ENCODE results near the gene EFNA3.

The EFNA3 gene, protein sequence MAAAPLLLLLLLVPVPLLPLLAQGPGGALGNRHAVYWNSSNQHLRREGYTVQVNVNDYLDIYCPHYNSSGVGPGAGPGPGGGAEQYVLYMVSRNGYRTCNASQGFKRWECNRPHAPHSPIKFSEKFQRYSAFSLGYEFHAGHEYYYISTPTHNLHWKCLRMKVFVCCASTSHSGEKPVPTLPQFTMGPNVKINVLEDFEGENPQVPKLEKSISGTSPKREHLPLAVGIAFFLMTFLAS

DNA sequence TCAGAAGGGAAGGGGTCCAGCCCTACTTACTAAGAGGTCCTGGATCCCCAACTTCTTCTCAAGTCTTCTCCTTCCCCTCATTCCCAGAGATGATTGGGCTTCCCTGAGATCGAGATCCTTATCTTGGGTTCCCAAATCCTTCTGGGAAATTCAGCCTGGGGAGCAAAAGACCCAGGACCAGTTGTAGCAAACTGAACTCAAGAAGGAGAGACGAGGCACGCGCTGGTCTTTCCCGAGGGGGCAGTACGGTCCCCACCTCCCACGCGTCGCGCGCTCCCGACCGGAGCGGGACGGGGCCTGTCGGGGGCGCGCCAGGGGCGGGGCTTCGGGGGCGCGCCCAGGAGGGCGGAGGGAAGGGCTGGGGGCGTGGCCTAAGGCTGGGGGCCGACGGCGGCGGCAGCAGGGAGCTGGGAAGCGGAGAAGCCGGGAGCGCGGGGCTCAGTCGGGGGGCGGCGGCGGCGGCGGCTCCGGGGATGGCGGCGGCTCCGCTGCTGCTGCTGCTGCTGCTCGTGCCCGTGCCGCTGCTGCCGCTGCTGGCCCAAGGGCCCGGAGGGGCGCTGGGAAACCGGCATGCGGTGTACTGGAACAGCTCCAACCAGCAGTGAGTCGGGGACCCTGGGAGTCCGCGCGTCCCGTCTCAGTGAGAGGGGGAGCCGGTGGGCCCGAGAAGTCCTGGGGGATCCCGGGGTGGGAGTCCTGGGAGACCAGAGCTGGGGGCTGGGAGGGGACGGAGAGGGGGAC, at the start of gene EFNA3:
Gene EFNA3 (plus strand): TSS at position 369 of the 741 bp plus-strand sequence. CDS start 105 bp downstream, at position 474.
- DNase-seq, result peak; percentile 73

DNA sequence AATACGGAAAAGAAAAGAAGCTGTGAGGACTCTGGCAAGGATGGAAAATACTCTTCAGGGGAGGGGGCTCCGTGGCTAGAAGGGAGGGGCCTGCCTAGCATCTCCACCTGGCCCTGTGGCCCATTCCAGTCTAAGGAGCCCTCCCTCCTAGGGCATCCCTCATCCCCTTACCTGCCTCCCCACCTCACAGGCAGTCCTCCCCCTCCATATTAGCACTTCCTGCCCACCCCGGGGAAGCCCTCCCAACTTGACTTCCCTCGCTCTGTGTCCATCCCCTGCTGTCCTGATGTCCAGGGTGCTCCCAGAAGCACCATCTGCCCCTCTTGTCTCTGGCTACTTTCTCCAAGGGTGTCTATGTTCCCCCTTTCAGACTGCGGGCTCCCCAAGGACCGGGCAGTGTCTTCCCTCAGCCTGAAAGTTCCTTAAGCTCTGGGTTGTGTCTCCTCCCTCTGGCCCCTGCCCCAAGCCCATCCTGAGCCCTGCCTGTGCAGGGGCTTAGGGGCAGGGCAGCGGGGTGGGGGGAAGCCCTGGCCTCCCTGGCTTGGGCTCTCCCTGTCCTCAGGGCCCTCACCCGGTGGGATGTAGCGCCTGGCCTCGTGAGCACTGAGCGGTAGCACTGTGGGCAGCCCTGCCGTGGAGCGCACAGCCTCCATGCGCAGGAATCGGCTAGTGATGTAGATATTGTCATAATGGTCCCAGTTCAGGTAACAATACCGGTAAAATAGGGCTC, 49.0 kb upstream of the EFNA3 start:
- no peak for DNase-seq

DNA sequence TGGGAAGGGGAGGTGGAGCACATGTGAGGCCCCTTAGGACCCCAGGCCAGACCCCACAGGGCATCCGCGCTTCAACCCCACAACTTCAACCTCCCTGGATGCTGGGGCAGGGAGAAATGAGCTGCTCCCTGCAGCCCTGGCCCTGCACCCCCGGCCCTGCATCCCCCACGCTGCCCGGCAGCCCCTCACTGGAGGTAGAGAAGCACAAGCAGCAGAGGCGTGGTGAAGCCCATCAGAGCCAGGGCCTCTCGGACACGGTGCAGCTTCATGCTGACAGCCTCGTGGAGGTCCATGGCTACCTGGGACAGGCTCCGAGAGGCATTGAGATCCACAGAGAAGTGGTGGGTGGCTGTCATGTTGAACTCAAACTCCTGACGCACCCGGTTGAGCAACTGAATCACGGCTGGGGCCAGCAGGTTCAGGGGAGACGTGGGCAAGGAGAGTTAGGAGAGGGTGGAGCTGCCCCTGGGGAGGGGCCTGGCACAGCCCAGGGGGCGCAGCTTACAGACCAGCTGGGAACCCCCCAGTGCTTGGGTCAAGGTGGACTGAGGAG, 48.3 kb upstream of the EFNA3 start:
- DNase-seq, result no peak

DNA sequence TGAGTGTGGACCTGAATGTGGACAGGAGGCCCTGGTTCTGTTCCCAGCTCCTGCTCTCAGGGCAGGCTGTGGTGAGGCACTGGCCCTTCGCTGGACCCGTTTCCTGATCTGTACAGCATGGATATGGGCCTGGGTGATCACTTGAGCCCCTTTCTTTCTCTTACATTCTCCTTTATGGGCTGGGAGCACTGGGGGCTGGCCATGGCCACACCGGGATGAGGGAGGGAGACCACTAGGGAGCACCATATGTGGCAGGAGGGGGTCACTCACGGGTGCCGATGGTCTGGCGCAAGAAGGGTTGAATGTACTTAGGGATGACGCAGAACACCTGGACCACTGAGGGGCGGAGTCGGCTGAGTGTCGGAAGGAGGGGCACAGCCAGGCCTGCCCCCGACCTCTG, 47.7 kb upstream of the EFNA3 start:
- DNase-seq, result no peak

DNA sequence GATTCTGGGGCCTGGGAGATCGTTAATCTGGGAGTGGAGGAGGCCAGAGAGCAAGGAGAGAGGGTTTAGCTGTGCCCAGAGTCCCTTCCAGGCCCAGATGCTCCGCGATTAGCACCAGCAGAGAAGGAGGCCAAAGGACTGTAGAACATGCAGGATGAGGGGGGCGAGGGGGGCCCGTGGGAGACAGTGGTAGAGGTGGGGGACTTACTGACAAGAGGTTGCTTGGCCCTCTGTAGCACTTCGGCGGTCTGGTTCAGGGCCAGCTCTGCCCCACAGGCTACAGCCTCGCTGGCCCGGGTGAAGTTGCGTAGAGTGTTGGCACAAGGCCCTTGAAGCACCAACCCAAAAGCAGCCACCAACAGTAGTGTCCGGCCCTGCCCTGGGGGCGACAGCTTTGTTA, 45.8 kb upstream of the EFNA3 start:
- DNase-seq, result no peak

DNA sequence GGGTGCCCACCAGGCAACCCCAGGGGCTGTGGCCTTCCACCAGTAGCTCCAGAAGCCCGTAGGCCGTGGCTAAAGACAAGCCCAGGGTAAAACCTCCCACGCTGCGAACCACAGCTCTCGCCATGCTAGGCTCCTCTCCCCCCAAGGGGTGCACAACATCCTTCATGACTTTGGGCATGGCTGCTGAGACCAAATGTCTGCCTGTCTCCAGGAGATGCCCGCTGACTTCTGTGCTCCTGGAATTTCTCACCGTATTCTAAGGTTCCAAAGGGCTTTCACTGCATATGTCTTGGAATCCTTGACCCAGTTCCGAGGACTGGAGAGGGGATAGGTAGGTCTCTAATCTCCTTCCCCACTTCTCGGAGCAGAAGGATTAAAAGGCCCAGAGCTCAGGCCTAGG, 45.1 kb upstream of the EFNA3 start, which contains the start of the genes DCST1 and DCST2:
Gene DCST1 (plus strand): TSS at position 301 of the 400 bp plus-strand sequence. CDS start 213 bp downstream, outside the sequence.
Gene DCST2 (minus strand): TSS at position 258 of the 400 bp plus-strand sequence. CDS start 80 bp downstream, at position 178.
- no peak for DNase-seq

DNA sequence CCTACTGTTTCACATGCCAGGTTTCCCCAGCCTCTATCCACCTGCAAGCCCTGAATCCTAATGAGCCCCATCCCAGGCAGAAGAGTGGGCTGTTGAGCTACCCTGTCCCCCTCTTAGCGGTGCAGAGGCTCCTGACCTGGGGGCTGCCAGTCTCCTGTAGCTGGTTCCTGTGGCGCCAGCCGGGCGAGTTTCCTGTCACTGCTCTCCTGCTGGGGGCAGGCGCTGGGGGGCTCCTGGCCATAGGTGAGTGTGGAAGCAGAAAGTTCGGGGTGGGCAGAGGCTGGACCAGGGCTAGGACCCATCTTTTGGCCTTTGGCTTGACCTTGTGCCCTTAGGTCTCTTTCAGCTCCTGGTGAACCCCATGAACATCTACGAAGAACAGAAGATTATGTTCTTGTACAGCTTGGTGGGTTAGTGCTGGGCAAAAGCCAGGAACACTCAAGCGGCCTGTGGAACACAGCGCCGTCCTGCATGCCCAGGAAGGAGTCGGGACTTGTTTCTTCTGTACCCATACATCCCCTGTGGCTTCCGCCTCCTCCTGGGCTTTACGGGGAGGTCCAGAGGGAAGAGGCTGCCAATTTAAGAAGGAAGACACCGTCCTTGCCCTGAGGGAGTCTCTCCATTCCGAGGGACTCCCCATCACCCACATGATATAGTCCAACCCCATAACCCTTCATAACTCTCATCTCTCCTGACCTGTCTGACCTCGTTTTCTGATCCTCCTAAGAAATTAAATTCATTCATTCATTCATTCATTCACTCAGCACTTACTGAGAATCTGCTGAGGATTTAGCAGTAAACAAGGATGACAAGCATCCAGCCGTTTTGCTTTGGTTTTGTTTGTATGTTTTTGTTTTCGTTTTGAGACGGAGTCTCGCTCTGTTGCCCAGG, 44.1 kb upstream of the EFNA3 start:
- DNase-seq, result no peak

DNA sequence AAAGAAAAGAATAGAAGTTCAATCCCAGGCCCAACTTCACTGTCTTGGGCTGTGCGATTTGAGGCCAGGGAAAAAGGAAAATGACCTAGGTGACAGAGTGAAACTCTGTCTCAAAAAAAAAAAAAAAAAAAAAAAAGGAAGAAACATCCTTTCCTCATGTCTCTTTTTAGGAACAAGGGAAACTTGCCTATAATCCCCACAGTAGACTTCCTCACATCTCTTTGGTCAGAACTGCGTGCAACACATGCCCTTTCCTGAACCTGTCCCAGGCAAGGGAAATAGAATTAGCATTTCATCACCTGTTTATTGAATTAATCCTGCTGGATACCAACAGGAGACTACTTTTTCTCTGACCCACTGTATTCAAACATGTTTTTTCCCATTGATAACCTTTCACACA, 42.7 kb upstream of the EFNA3 start:
- DNase-seq, result no peak

DNA sequence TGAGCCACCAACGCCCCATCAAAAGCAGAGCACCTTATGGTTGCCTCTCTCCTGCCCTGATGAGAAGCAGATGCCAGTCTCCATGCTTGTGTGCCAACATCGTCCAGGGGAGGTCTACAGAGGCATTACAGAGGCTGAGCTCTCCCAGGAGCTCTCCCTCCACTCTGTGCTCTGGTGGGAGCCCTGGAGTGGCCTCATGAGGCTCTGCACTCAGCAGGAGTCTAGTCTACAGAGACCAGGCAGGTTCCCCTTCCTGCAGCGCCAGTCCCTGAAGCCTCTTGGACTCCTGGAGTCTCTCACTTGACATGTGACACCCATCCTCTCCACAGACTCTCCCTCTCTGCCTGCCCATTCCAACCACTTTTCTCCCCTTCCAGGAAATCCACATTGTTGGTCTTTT, 41.6 kb upstream of the EFNA3 start:
- no peak for DNase-seq

DNA sequence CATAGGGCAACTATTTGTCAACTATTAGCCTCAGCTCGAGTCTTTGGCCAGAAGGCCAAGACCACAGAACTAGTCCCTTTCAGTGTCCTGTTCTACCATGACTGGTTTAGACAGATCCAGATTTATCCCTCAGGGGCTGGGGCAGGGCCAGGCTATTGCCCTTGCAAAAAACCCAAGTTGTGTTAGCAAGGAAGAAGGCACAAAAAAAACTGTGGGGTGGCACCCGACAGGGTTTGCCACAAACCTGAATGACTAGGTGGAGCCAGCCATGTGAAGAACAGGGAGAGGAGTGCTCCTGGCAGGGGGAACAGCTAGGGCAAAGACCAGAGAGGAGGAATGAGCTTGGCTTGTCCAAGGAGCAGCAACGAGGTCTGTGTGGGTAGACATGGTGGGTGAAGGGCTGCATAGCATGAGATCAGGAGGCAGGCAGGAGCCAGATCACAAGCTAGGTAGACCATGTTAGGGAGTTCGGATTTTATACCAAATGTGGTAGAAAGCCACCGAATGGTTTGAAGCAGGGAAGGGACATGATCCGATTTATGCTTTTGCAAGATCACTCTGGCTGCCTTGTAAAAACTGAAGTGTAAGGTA, 40.7 kb upstream of the EFNA3 start:
- DNase-seq, result no peak

DNA sequence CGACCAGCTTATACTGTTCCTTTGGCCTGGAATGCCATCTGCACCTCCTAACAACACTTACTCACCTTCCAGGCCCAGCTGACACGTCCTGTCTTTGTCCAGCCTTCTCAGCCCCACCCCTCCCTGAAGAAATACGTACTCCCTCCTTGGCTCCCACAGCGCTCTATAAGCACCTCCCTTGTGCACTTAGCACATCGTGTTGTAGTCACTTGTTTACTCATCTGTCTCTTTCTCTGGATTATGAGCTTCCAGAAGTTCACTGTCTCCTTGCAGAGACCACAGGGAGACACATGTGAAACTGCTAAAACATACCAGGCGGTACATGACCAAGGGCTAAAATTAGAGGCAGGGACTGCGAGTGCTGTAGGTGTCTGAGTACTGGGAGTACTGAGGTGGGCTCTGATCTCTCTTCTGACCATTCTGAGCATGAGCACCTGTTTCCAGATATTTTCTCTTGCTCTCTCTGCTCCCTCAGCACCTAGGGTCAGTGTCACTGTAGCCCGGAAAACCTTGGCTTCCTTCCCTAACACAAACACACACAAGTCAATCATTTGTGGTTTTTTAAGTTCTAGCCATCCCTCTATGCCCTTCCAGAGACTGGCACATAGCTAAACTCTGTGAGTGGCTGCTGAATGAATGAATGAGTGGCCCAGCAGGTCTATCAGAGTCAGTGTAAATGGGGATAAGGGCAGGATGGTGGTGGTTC, 39.9 kb upstream of the EFNA3 start:
- no peak for DNase-seq

DNA sequence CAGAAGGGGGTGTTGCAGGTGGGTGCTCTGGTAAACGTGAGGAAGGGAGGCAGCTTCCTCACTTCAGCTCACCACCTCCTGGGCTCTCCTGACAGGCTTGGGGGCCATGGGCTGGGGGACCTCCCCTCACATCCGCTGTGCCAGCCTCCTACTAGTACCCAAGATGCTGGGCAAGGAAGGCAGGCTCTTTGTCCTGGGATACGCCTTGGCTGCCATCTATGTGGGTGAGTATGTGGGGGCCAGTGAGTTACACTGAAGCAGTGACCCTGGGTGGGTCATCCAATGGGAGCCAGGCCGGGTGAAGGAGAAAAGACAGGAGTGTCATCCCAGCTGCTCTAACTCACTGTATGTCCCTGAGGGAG, 39.3 kb upstream of the EFNA3 start:
- no peak for DNase-seq

DNA sequence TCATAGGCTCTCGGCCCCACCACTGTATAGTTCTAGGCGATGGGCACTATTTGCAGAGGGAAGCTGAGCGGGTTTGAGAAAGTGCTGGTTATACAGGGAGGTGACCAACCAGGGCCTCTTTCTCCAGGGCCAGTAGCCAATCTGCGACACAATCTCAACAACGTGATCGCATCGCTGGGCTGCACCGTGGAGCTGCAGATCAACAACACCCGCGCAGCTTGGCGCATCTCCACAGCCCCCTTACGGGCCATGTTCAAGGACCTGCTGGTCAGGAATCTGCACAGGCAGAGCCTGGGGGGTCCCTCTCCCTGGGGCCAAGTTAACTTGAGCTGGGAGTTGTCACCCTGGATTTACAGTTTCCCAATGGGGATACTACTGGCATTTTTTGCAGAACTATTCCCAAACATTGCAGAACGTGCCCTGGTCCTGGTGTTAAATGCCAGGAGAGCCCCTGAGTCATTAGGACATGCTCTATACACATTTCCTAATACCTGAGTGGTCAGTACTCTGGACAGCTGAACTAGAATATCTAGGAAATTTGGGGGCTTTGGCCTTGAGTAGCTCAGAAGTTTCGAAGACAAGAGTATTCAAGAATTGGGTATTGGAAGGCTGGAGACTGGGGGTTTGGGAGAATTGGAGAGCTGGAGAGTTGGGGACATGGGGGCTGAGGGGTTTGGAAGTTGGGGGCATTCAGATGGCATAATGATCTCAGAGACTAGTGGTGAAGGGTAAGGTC, 38.1 kb upstream of the EFNA3 start:
- DNase-seq, result no peak

DNA sequence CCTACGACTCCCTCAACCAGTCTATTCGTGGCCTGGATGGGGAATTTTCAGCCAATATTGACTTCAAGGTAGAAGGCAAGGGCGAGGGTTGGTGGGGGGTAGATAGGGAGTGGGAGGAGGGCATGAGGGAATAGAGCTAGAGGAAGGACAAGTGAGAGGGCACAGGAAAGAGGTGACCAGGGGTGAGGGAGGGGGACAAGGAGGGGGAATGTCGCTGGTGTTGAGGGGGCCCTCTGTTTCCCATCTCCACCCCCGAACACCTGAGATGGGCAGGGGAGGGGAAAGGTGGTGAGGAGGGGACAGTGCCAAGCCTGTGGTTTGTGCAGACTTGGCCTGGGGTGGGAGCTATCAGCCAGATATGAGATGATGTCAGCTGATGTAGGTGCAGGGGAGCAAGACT, 35.8 kb upstream of the EFNA3 start:
- DNase-seq, result no peak

DNA sequence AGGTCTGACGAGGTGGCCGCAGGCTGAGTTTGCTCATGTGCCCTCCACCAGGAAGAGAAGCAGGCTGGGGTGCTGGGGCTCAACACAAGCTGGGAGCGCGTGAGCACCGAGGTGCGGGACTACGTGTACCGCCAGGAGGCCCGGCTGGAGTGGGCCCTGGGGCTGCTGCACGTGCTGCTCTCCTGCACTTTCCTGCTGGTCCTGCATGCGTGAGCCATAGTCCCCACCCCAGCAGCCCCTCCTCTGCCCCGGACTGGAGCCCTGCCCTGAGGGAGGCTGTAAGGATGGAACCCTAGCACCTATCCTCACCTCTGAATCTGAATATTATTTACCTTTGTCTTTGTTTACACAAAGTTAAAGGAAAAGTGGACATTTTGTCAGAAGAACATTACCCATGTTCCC, 35.3 kb upstream of the EFNA3 start:
- DNase-seq, result no peak

DNA sequence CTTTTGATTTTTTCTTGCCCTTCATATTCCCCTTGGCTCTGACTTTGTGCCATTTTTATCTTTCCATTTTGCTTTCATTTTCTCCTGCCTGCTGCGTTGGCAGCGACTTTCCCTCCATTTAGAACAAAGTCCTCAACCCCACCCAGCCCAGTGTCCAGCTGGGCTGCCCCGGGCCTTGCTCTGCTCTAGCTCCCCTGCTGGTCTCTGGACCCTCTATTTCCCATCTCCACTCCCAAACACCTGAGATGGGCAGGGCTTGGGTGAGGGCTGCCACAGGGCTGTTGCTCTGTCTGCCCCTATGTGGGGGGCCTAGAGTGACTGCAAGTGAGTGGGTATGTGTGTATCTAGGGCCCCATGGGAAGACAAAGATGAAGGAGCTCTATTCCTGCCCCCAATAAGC, 34.8 kb upstream of the EFNA3 start:
- DNase-seq, result no peak

DNA sequence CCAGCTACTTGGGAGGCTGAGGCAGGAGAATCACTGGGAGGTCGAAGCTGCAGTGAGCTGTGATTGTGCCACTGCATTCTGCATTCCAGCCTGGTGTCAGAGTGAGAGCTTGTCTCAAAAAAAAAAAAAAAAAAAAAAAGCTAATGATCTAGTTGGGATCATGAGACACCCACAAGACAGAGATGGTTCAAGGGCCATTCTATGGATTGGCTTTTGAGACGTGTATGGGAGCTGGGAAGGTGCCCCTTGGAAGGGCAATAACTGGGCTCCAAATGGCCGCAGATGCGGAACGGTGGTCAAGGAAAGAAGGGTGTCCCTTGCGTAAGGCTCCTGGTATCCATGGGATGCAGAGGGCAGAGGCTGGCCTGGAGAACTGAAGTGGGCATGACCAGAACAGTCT, 34.3 kb upstream of the EFNA3 start:
- DNase-seq, result no peak

DNA sequence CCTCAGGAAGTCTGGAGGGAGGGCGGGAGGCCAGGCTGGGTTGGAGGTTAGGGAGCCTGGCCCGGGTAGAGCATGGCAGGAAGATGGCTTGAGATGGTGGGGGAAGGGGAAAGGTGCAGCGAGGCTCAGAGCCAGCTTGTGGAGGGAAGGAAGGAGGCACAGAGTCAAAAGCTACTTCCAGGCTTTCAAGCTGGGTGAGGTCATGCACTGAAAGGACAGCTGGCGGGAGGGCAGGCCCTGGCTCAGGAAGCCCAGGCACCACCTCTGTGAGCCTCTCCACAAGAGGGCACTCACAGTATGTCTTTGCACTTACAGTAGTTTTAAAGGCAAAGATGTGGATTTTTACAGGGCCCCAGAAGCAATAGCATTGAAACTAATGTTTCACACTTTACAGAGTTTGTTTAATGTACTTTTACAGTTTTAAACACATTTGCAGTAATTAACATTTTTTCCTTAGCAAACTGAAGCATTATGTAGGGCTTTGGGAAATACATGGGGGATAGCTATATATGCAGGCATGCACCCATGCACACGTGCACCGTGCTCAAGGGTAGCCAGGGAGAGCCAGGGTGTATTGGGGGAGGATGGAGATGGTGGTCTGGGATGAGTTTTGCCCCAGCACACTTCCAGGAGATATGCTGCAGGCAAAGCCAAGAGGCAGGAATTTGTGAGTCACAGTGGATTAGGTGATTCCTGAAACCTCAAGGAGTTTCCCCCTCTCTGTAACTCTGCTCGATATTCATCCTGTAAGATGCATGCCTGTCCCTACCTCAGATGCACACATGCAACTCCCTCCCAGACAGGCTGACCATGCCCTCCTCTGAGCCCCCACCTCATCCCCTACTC, 33.6 kb upstream of the EFNA3 start:
- DNase-seq, result peak; percentile 28

DNA sequence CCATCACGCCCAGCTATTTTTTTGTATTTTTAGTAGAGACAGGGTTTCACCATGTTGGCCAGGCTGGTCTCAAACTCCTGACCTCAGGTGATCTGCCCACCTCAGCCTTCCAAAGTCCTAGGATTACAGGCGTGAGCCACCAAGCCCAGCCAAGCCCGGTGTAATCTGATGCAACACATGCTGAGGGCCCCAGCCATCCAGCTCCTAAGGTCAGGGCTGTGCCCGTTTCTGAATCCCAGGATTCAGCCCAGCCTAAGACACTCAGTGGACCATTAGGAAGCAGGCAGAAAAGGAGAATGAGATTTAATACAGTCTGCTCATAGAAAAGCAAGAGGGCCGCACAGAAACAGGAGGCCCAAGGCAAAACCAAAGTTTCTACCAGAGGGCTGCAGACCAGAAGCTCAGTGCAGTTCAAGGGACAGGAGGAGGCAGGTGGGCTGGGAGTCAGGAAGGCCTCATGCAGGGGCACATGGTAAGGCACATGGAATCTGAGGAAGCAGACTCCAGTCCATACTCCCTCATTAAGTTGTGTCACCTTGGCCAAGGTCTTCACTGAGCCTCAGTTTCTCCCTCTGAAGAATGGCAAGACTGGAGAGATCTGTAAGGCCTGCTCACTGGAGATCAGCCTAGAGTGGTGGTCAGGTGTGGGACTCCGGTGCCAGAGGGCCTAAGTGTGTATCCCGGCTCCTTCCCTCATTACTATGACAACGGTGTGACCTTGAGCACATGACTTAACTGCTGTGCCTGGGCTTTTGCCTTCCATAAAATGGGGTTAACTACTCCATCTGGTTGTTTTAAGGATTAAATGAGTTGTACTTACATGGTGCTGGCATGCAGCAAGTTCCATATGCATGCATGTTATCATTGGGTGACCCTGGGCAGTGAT, 29.9 kb upstream of the EFNA3 start:
- DNase-seq, result no peak

Measured in NCI-H1092 treated with DMSO at 0.1 percent for 48 hours (cell line).